Hepatocyte (in vitro differentiated cells): ENCODE results near the gene CCDC187. TPM values are rescaled to one million over a fixed set of nuclear protein-coding genes. Genes with fewer than 3 reads are reported as not detected.

ENCODE experiments used
- DNase-seq: peaks from one replicate; pipeline ENCODE4 v3.0.0-alpha.2; 2016; ENCODE audit warnings: low spot score
- H2AFZ ChIP-seq: fragments of 200-600 bp; sonication (generic); 2 replicates; pipeline ENCODE4 v1.6.0; 2016; ENCODE audit warnings: antibody characterized with exemption, mild to moderate bottlenecking
- H3K27ac ChIP-seq: fragments of 200-600 bp; sonication (generic); 2 replicates; pipeline ENCODE4 v1.5.1; 2016; ENCODE audit warnings: mild to moderate bottlenecking
- H3K27me3 ChIP-seq: fragments of 200-600 bp; sonication (generic); 2 replicates; pipeline ENCODE4 v1.6.1; 2016
- H3K36me3 ChIP-seq: fragments of 200-600 bp; sonication (generic); replicated peaks from 2 replicates; pipeline ENCODE4 v1.5.1; 2016; ENCODE audit warnings: low read depth; ENCODE audit not compliant: insufficient read depth
- H3K4me1 ChIP-seq: fragments of 200-600 bp; sonication (generic); 2 replicates; pipeline ENCODE4 v1.5.1; 2016; ENCODE audit warnings: mild to moderate bottlenecking, moderate library complexity; ENCODE audit not compliant: insufficient read depth
- H3K4me2 ChIP-seq: fragments of 200-600 bp; sonication (generic); 2 replicates; pipeline ENCODE4 v1.6.0; 2016
- H3K4me3 ChIP-seq: fragments of 200-600 bp; sonication (generic); 2 replicates; pipeline ENCODE4 v1.5.1; 2016; ENCODE audit warnings: mild to moderate bottlenecking
- H3K79me2 ChIP-seq: fragments of 200-600 bp; sonication (generic); 2 replicates; pipeline ENCODE4 v1.6.0; 2017; ENCODE audit warnings: mild to moderate bottlenecking
- H3K9me2 ChIP-seq: fragments of 200-600 bp; sonication (generic); replicated peaks from 2 replicates; pipeline ENCODE4 v1.6.0; 2017; ENCODE audit warnings: mild to moderate bottlenecking; ENCODE audit not compliant: insufficient read depth
- H3K9me3 ChIP-seq: fragments of 200-600 bp; sonication (generic); 2 replicates; pipeline ENCODE4 v1.5.1; 2016; ENCODE audit warnings: low read depth, mild to moderate bottlenecking
- H4K20me1 ChIP-seq: fragments of 200-600 bp; sonication (generic); 2 replicates; pipeline ENCODE4 v1.6.0; 2016; ENCODE audit warnings: mild to moderate bottlenecking; ENCODE audit not compliant: insufficient read depth, poor library complexity, severe bottlenecking
- EZH2 ChIP-seq: fragments of 200-600 bp; sonication (generic); IDR thresholded peaks from 2 replicates; pipeline ENCODE4 v1.6.1; 2016; ENCODE audit warnings: antibody characterized with exemption, mild to moderate bottlenecking, borderline replicate concordance
- EZH2phosphoT487 ChIP-seq: fragments of 200-600 bp; sonication (generic); IDR thresholded peaks from one replicate; pipeline ENCODE4 v1.6.1; 2018; ENCODE audit warnings: antibody characterized with exemption, mild to moderate bottlenecking, low read depth, moderate library complexity; ENCODE audit not compliant: unreplicated experiment, severe bottlenecking
- WGBS: methylation state at CpG from one replicate; pipeline ENCODE4 v1.1.6; 2016; ENCODE audit warnings: low lambda C conversion rate; ENCODE audit errors: missing lambda C conversion rate; 5-methylcytosine and 5-hydroxymethylcytosine counted together
- polyA plus RNA-seq: library from polyadenylated mRNA; unstranded; fragments of >200 nt; fragmentation: Nextera tagmentation; extraction: Ambion mirVana; gene quantifications from 2 replicates; pipeline ENCODE4 v1.2.1, GENCODE V29; 2016
- total RNA-seq: library from RNA; depleted of rRNA; stranded (reverse); fragments of >200 nt; gene quantifications from 2 replicates; pipeline ENCODE4 v1.2.3, GENCODE V29; 2014
- TF ChIP-seq, protein P1 (sequence below): fragments of 200-600 bp; sonication (generic); IDR thresholded peaks from 2 replicates; pipeline ENCODE4 v1.5.1; 2016; ENCODE audit warnings: antibody characterized with exemption, mild to moderate bottlenecking; ENCODE audit not compliant: poor library complexity

Gene CCDC187
- total and polyA plus RNA-seq, 2 experiments from 2014 or later: 0.60 to 0.75 TPM

DNA sequence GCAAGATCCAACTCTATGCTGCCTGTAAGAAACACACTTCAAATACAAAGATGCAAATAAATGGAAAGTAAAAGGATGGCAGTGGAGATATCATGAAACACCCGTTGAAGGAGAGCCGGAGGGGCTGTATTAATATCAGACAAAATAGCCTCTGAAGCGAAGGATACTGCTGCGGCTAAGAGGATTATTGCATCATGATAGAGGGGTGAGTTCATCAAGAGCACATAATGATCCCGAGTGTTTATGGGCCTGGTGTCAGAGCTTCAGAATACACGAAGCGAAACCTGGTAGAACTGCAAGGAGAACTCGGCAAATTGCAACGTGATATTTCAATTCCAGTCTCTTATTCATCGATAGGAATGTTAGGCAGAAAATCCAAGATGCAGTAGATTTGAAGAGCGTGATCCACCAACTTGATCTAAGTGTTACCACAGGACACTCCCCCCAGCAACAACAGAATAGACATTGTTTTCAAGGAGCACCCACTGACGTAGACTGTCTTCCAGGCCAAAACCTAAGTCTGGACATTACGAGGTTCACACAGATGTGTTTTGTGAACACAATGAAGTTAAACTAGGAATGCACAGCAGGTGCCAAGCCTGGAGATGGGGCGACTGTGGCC lies 30.5 kb downstream of the CCDC187 start:
- Histone ChIP-seq H2AFZ (no peak overlapping the region), H3K79me2 (no peaks in the 10 kb centered on the region), H3K9me2 (no peaks in the 10 kb centered on the region), H3K27me3 (peaks cover 10% of the 10 kb centered on the region), H3K4me1 (no peaks in the 10 kb centered on the region), H3K4me2 (no peak overlapping the region), H4K20me1 (no peaks in the 10 kb centered on the region), H3K36me3 (no peaks in the 10 kb centered on the region), H3K9me3 (no peaks in the 10 kb centered on the region), H3K4me3 (no peak overlapping the region), H3K27ac (no peak overlapping the region)
- WGBS: 87% methylated on average over 14 of the region's 14 CpGs
- no peak for DNase-seq
- TF ChIP-seq EZH2: no peak
- TF ChIP-seq EZH2phosphoT487: no peak
- TF ChIP-seq, protein P1, sequence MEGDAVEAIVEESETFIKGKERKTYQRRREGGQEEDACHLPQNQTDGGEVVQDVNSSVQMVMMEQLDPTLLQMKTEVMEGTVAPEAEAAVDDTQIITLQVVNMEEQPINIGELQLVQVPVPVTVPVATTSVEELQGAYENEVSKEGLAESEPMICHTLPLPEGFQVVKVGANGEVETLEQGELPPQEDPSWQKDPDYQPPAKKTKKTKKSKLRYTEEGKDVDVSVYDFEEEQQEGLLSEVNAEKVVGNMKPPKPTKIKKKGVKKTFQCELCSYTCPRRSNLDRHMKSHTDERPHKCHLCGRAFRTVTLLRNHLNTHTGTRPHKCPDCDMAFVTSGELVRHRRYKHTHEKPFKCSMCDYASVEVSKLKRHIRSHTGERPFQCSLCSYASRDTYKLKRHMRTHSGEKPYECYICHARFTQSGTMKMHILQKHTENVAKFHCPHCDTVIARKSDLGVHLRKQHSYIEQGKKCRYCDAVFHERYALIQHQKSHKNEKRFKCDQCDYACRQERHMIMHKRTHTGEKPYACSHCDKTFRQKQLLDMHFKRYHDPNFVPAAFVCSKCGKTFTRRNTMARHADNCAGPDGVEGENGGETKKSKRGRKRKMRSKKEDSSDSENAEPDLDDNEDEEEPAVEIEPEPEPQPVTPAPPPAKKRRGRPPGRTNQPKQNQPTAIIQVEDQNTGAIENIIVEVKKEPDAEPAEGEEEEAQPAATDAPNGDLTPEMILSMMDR: no peak

DNA sequence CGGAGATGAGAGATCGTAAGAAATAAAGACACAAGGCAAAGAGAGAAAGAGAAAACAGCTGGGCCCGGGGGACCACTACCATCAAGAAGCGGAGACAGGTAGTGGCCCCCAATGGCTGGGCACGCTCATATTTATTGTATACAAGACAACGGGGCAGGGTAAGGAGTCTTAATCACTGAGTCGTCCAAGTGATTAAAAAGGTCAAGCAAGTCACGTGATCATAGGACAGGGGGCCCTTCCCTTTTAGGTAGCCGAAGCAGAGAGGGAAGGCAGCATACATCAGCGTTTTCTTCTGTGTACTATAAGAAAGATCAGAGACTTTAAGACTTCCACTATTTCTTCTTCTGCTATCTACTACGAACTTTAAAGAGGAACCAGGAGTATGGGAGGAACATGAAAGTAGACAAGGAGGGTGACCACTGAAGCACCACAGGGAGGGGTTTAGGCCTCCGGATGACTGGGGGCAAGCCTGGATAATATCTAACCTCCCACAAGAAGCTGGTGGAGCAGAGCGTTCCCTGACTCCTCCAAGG lies 33.7 kb downstream of the CCDC187 start:
- H3K9me3 ChIP-seq: no peaks in the 10 kb centered on the region
- DNase-seq: no peak
- H3K4me2 ChIP-seq: no peak overlapping the region
- H3K79me2 ChIP-seq: no peaks in the 10 kb centered on the region
- no peaks in the 10 kb centered on the region for H4K20me1 ChIP-seq
- H3K27me3 ChIP-seq: no peaks in the 10 kb centered on the region
- no peaks in the 10 kb centered on the region for H3K9me2 ChIP-seq
- H3K27ac ChIP-seq: no peak overlapping the region
- no peak overlapping the region for H2AFZ ChIP-seq
- 91% methylated on average over 13 of the region's 13 CpGs for WGBS
- no peak overlapping the region for H3K4me3 ChIP-seq
- no peaks in the 10 kb centered on the region for H3K36me3 ChIP-seq
- H3K4me1 ChIP-seq: peaks cover 6% of the 10 kb centered on the region
- no peak for TF ChIP-seq EZH2
- TF ChIP-seq EZH2phosphoT487: no peak
- TF ChIP-seq, protein P1: no peak

DNA sequence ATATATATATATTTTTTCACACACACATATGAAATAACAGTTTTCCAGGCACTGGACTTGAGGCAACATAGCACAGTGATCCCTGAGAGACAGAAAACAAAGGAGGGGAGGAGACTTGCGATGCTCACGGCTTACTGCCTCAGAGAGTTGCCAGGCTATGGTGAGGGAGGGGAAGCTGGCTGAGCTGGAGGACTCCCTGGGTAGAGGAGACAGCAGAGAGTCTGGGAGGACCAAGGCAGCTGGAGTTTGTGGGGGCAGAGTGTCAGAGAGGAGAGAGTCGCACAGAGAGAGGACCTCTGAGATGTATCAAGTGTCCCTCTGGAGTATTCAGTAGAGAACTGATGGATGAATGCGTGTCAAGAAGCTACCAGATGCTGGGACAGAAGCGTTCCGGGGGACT lies 35.2 kb downstream of the CCDC187 start:
- DNase-seq: no peak
- Histone ChIP-seq H4K20me1 (no peaks in the 10 kb centered on the region), H2AFZ (no peak overlapping the region), H3K27ac (no peak overlapping the region), H3K27me3 (no peaks in the 10 kb centered on the region), H3K9me2 (no peaks in the 10 kb centered on the region), H3K9me3 (no peaks in the 10 kb centered on the region), H3K79me2 (no peaks in the 10 kb centered on the region), H3K4me3 (no peak overlapping the region), H3K4me2 (no peak overlapping the region), H3K4me1 (peaks cover 6% of the 10 kb centered on the region), H3K36me3 (no peaks in the 10 kb centered on the region)
- TF ChIP-seq EZH2phosphoT487: no peak
- TF ChIP-seq, protein P1: no peak
- no peak for TF ChIP-seq EZH2
- WGBS: 66% methylated on average over 6 of the region's 6 CpGs
